Lung (tissue), 12 donors: ENCODE results near the gene ELL. TPM values are rescaled to one million over a fixed set of nuclear protein-coding genes. Genes with fewer than 3 reads are reported as not detected.

Source experiments
- ATAC-seq: fragments of 200-7000 bp; cut with Tn5 transposase; one replicate; pipeline ENCODE4 v1.9.1; 2020; ENCODE audit warnings: moderate number of reproducible peaks; ENCODE audit not compliant: insufficient read depth, low FRiP score
- DNase-seq, 3 donors: peaks; one replicate each; pipeline ENCODE4 v3.0.0-alpha.2; 2013 to 2017
- H3K27ac ChIP-seq, 2 donors: one replicate each; pipeline ENCODE4 v1.5.1; 2013; ENCODE audit warnings: mild to moderate bottlenecking in 2 of 2, moderate library complexity in 2 of 2, control low read depth in 1 of 2, inconsistent platforms in 1 of 2, low read depth in 1 of 2, low read length in 1 of 2
- H3K27me3 ChIP-seq, 3 donors: one replicate each; pipeline ENCODE4 v1.5.1; 2013; ENCODE audit warnings: low read length in 2 of 3; ENCODE audit not compliant: control insufficient read depth in 3 of 3, insufficient read depth in 3 of 3
- H3K36me3 ChIP-seq, 4 donors: one replicate each; pipeline ENCODE4 v1.5.1; 2013; ENCODE audit warnings: low read length in 4 of 4, mild to moderate bottlenecking in 1 of 4, moderate library complexity in 1 of 4; ENCODE audit not compliant: control insufficient read depth in 4 of 4, insufficient read depth in 4 of 4
- H3K4me1 ChIP-seq, 5 donors: one replicate each; pipeline ENCODE4 v1.5.1; 2013; ENCODE audit warnings: low read length in 5 of 5, mild to moderate bottlenecking in 2 of 5, moderate library complexity in 1 of 5; ENCODE audit not compliant: control insufficient read depth in 5 of 5, insufficient read depth in 5 of 5
- H3K4me3 ChIP-seq: one replicate; pipeline ENCODE4 v1.5.1; 2013; ENCODE audit warnings: mild to moderate bottlenecking, control low read depth, moderate library complexity
- H3K9ac ChIP-seq, 2 donors: one replicate each; pipeline ENCODE4 v1.5.1; 2013; ENCODE audit warnings: low read length in 2 of 2, control low read depth in 1 of 2; ENCODE audit not compliant: insufficient read depth in 1 of 2
- H3K9me3 ChIP-seq, 4 donors: one replicate each; pipeline ENCODE4 v1.5.1; 2013; ENCODE audit warnings: low read length in 3 of 4, mild to moderate bottlenecking in 1 of 4, moderate library complexity in 1 of 4; ENCODE audit not compliant: control insufficient read depth in 4 of 4, insufficient read depth in 3 of 4
- CTCF ChIP-seq: IDR thresholded peaks from 2 replicates; pipeline ENCODE4 v1.5.1; 2012; ENCODE audit warnings: mild to moderate bottlenecking; ENCODE audit errors: control extremely low read depth, extremely low read depth
- WGBS, 2 donors: extraction: QIAGEN DNeasy Blood & Tissue Kit; methylation state at CpG; one replicate each; pipeline ENCODE4 v1.1.7; 2013; 5-methylcytosine and 5-hydroxymethylcytosine counted together
- polyA plus RNA-seq, 2 donors: library from polyadenylated mRNA; stranded (reverse); fragments of 200-250 nt; gene quantifications; one replicate each; pipeline ENCODE4 v1.2.1, GENCODE V29; 2013
- total RNA-seq, 2 donors: library from RNA; depleted of rRNA in 1 of 2; stranded (reverse); fragments of >200 nt in 1 of 2; gene quantifications; one replicate each; pipeline ENCODE4 v1.2.1, GENCODE V29; 2014 to 2021
- donor health status: control.
- donor health status: control.
- donor health status: Bipolar disorder and iron deficiency.
- donor health status: healthy.
- donor health status: DM: yes; HTN: yes; CAD: no.

Gene ELL
- total and polyA plus RNA-seq, 4 donors = 9.3 to 26.8 (median 20.7) TPM

- Histone ChIP-seq H3K9me3 (no peaks in the 10 kb centered on the region), H3K4me3 (no peak overlapping the region), H3K9ac (no peak overlapping the region), H3K27me3 (no peaks in the 10 kb centered on the region), H3K36me3 (peaks cover 0 to 8% (median 0%) of the 10 kb centered on the region in 4 donors), H3K4me1 (peaks cover 5 to 41% (median 14%) of the 10 kb centered on the region in 5 donors), H3K27ac (peak overlapping the region in 1 of 2 donors; percentile 45)
- ATAC-seq = no peak
- TF ChIP-seq CTCF = no peak
- 82 to 89% methylated on average over 14 of the region's 14 CpGs for WGBS, 2 donors
- no peak for DNase-seq
Observed at GRCh38 chr19:18476507-18477041, 45.3 kb downstream of the ELL start.

GRCh38 chr19:18475762-18476331 is 46.0 kb downstream of the ELL start:
- peaks cover 0 to 10% (median 0%) of the 10 kb centered on the region in 4 donors for H3K36me3 ChIP-seq
- no peaks in the 10 kb centered on the region for H3K9me3 ChIP-seq
- no peak overlapping the region for H3K4me3 ChIP-seq
- no peaks in the 10 kb centered on the region for H3K27me3 ChIP-seq
- TF ChIP-seq CTCF = no peak
- peaks cover 5 to 37% (median 14%) of the 10 kb centered on the region in 5 donors for H3K4me1 ChIP-seq
- H3K27ac ChIP-seq = no peak overlapping the region
- WGBS, 2 donors = 50 to 76% methylated on average over 19 of the region's 19 CpGs
- DNase-seq (no peak), ATAC-seq (no peak)
- H3K9ac ChIP-seq = no peak overlapping the region

GRCh38 chr19:18475004-18475453 is 46.8 kb downstream of the ELL start:
- ATAC-seq (no peak), DNase-seq (no peak)
- Histone ChIP-seq H3K4me1 (peaks cover 3 to 31% (median 9%) of the 10 kb centered on the region in 5 donors), H3K27ac (no peak overlapping the region), H3K27me3 (no peaks in the 10 kb centered on the region), H3K9me3 (no peaks in the 10 kb centered on the region), H3K4me3 (no peak overlapping the region), H3K9ac (no peak overlapping the region), H3K36me3 (peaks cover 0 to 10% (median 0%) of the 10 kb centered on the region in 4 donors)
- 71 to 82% methylated on average over 5 of the region's 5 CpGs for WGBS, 2 donors
- no peak for TF ChIP-seq CTCF
